HUES64 (cell line): ENCODE measurements around the gene COL4A6.

ENCODE experiments used
- H3K27ac ChIP-seq: 2 replicates; pipeline ENCODE4 v1.7.0; 2013; ENCODE audit warnings: low read depth, low read length, inconsistent platforms
- H3K27me3 ChIP-seq: 2 replicates; pipeline ENCODE4 v1.6.1; 2013; ENCODE audit warnings: mild to moderate bottlenecking, low read length; ENCODE audit not compliant: insufficient read depth
- H3K36me3 ChIP-seq: 2 replicates; pipeline ENCODE4 v1.6.1; 2013; ENCODE audit warnings: mild to moderate bottlenecking, low read length; ENCODE audit not compliant: insufficient read depth
- H3K4me1 ChIP-seq: 2 replicates; pipeline ENCODE4 v1.6.1; 2013; ENCODE audit warnings: mild to moderate bottlenecking, low read length, moderate library complexity; ENCODE audit not compliant: insufficient read depth
- H3K4me3 ChIP-seq: 2 replicates; pipeline ENCODE4 v1.5.1; 2013; ENCODE audit warnings: mild to moderate bottlenecking, low read length, moderate library complexity
- H3K9ac ChIP-seq: 2 replicates; pipeline ENCODE4 v1.6.1; 2013; ENCODE audit warnings: mild to moderate bottlenecking, low read depth, low read length
- H3K9me3 ChIP-seq: 2 replicates; pipeline ENCODE4 v1.6.1; 2013; ENCODE audit warnings: low read depth, low read length; ENCODE audit not compliant: insufficient read depth
- WGBS: fragments of 150-250, 120-280 bp; methylation state at CpG from one replicate; pipeline ENCODE4 v1.1.7; 2013; ENCODE audit warnings: missing lambda C conversion rate; 5-methylcytosine and 5-hydroxymethylcytosine counted together

The COL4A6 gene

GRCh38 chrX:108323751-108324150, 114.5 kb downstream of the COL4A6 start:
- H3K9ac ChIP-seq: no peak overlapping the region
- 91% methylated on average over 5 of the region's 5 CpGs for WGBS
- no peak overlapping the region for H3K27ac ChIP-seq
- H3K36me3 ChIP-seq: no peaks in the 10 kb centered on the region
- no peak overlapping the region for H3K4me3 ChIP-seq
- H3K27me3 ChIP-seq: no peaks in the 10 kb centered on the region
- no peaks in the 10 kb centered on the region for H3K9me3 ChIP-seq
- H3K4me1 ChIP-seq: no peaks in the 10 kb centered on the region

GRCh38 chrX:108322234-108322633, 116.0 kb downstream of the COL4A6 start:
- Histone ChIP-seq H3K4me3 (no peak overlapping the region), H3K27me3 (no peaks in the 10 kb centered on the region), H3K27ac (no peak overlapping the region), H3K9me3 (no peaks in the 10 kb centered on the region), H3K9ac (no peak overlapping the region), H3K4me1 (no peaks in the 10 kb centered on the region), H3K36me3 (no peaks in the 10 kb centered on the region)

GRCh38 chrX:108316456-108316855, 121.8 kb downstream of the COL4A6 start:
- Histone ChIP-seq H3K9me3 (no peaks in the 10 kb centered on the region), H3K27ac (no peak overlapping the region), H3K9ac (no peak overlapping the region), H3K36me3 (no peaks in the 10 kb centered on the region), H3K4me3 (no peak overlapping the region), H3K27me3 (no peaks in the 10 kb centered on the region), H3K4me1 (peaks cover 5% of the 10 kb centered on the region; the same call in 1 of the 2 replicates)
- 92% methylated on average over 1 of the region's 1 CpG for WGBS

GRCh38 chrX:108313669-108314068, 124.6 kb downstream of the COL4A6 start:
- no CpG with 5 or more reads among the region's 1 CpG for WGBS
- Histone ChIP-seq H3K27me3 (no peaks in the 10 kb centered on the region), H3K4me1 (peaks cover 5% of the 10 kb centered on the region; the same call in 1 of the 2 replicates), H3K4me3 (no peak overlapping the region), H3K36me3 (no peaks in the 10 kb centered on the region), H3K9ac (no peak overlapping the region), H3K9me3 (no peaks in the 10 kb centered on the region), H3K27ac (no peak overlapping the region)

GRCh38 chrX:108312957-108313356, 125.3 kb downstream of the COL4A6 start:
- 71% methylated on average over 1 of the region's 1 CpG for WGBS
- no peaks in the 10 kb centered on the region for H3K9me3 ChIP-seq
- no peak overlapping the region for H3K27ac ChIP-seq
- peaks cover 5% of the 10 kb centered on the region; the same call in 1 of the 2 replicates for H3K4me1 ChIP-seq
- no peaks in the 10 kb centered on the region for H3K27me3 ChIP-seq
- H3K4me3 ChIP-seq: no peak overlapping the region
- H3K9ac ChIP-seq: no peak overlapping the region
- no peaks in the 10 kb centered on the region for H3K36me3 ChIP-seq

- Histone ChIP-seq H3K27me3 (no peaks in the 10 kb centered on the region), H3K9ac (no peak overlapping the region), H3K36me3 (no peaks in the 10 kb centered on the region), H3K27ac (no peak overlapping the region), H3K4me3 (no peak overlapping the region), H3K4me1 (peaks cover 5% of the 10 kb centered on the region; the same call in 1 of the 2 replicates), H3K9me3 (no peaks in the 10 kb centered on the region)
- no CpG with 5 or more reads among the region's 1 CpG for WGBS
Observed at GRCh38 chrX:108312011-108312410, 126.2 kb downstream of the COL4A6 start.

- peaks cover 5% of the 10 kb centered on the region; the same call in 1 of the 2 replicates for H3K4me1 ChIP-seq
- H3K27me3 ChIP-seq: no peaks in the 10 kb centered on the region
- 86% methylated on average over 1 of the region's 1 CpG for WGBS
- H3K27ac ChIP-seq: no peak overlapping the region
- H3K4me3 ChIP-seq: no peak overlapping the region
- H3K9me3 ChIP-seq: no peaks in the 10 kb centered on the region
- H3K36me3 ChIP-seq: no peaks in the 10 kb centered on the region
- no peak overlapping the region for H3K9ac ChIP-seq
Observed at GRCh38 chrX:108310506-108310905, 127.7 kb downstream of the COL4A6 start.

- Histone ChIP-seq H3K9ac (no peak overlapping the region), H3K27me3 (no peaks in the 10 kb centered on the region), H3K4me1 (peaks cover 11% of the 10 kb centered on the region; the same call in 1 of the 2 replicates), H3K9me3 (no peaks in the 10 kb centered on the region), H3K4me3 (no peak overlapping the region), H3K27ac (no peak overlapping the region), H3K36me3 (no peaks in the 10 kb centered on the region)
- WGBS: 80% methylated on average over 3 of the region's 4 CpGs
Observed at GRCh38 chrX:108309144-108309543, 129.1 kb downstream of the COL4A6 start.

- Histone ChIP-seq H3K4me3 (no peak overlapping the region), H3K27ac (no peak overlapping the region), H3K4me1 (peaks cover 7% of the 10 kb centered on the region; the same call in 1 of the 2 replicates), H3K9me3 (no peaks in the 10 kb centered on the region), H3K27me3 (no peaks in the 10 kb centered on the region), H3K36me3 (no peaks in the 10 kb centered on the region), H3K9ac (no peak overlapping the region)
- 88% methylated on average over 5 of the region's 6 CpGs for WGBS
Observed at GRCh38 chrX:108307132-108308085, 130.8 kb downstream of the COL4A6 start.

- no peaks in the 10 kb centered on the region for H3K36me3 ChIP-seq
- no peak overlapping the region for H3K27ac ChIP-seq
- no peak overlapping the region for H3K4me3 ChIP-seq
- no peaks in the 10 kb centered on the region for H3K27me3 ChIP-seq
- no peak overlapping the region for H3K9ac ChIP-seq
- no peaks in the 10 kb centered on the region for H3K9me3 ChIP-seq
- peaks cover 7% of the 10 kb centered on the region; the same call in 1 of the 2 replicates for H3K4me1 ChIP-seq
Observed at GRCh38 chrX:108306086-108306485, 132.1 kb downstream of the COL4A6 start.

GRCh38 chrX:108304757-108305156, 133.5 kb downstream of the COL4A6 start:
- WGBS: 87% methylated on average over 2 of the region's 2 CpGs
- Histone ChIP-seq H3K27ac (no peak overlapping the region), H3K9ac (no peak overlapping the region), H3K27me3 (no peaks in the 10 kb centered on the region), H3K36me3 (no peaks in the 10 kb centered on the region), H3K4me3 (no peak overlapping the region), H3K4me1 (peaks cover 11% of the 10 kb centered on the region), H3K9me3 (no peaks in the 10 kb centered on the region)
